GM12878 (cell line): Measurements from ENCODE around the gene BCL11A. TPM values are rescaled to one million over a fixed set of nuclear protein-coding genes. Genes with fewer than 3 reads are reported as not detected.

ENCODE experiments used
- BCL11A ChIP-seq: IDR thresholded peaks from 2 replicates; pipeline ENCODE4 v1.6.1; 2011; ENCODE audit warnings: low read depth, low read length
- BHLHE40 ChIP-seq, 2 experiments: fragments of 450-650 bp in 1 of 2; IDR thresholded peaks; 2 replicates each; pipeline ENCODE4 v1.6.1; 2011 to 2017; ENCODE audit warnings: low read depth in 2 of 2, borderline replicate concordance in 1 of 2, improper control_type of control experiment in 1 of 2, low read length in 1 of 2, mild to moderate bottlenecking in 1 of 2
- BRCA1 ChIP-seq: IDR thresholded peaks from 2 replicates; pipeline ENCODE4 v1.6.1; 2011; ENCODE audit warnings: low read depth, low read length, improper control_type of control experiment
- CEBPZ ChIP-seq: fragments of 150-350 bp; IDR thresholded peaks from 2 replicates; pipeline ENCODE4 v1.6.1; 2016; ENCODE audit warnings: low read depth, low read length
- CHD1 ChIP-seq: IDR thresholded peaks from 2 replicates; pipeline ENCODE4 v1.6.1; 2012; ENCODE audit warnings: low read depth, low read length, improper control_type of control experiment
- CREB1 ChIP-seq: IDR thresholded peaks from 2 replicates; pipeline ENCODE4 v1.6.1; 2012; ENCODE audit warnings: low read depth, mild to moderate bottlenecking, inconsistent platforms
- DPF2 ChIP-seq: fragments of 450-650 bp; IDR thresholded peaks from 2 replicates; pipeline ENCODE4 v1.6.1; 2017; ENCODE audit warnings: mild to moderate bottlenecking
- HDAC2 ChIP-seq: fragments of 200-600 bp; sonication (generic); IDR thresholded peaks from 2 replicates; pipeline ENCODE4 v1.6.1; 2017
- JUND ChIP-seq: IDR thresholded peaks from 2 replicates; pipeline ENCODE4 v1.6.1; 2012; ENCODE audit warnings: low read depth, mild to moderate bottlenecking, low read length, improper control_type of control experiment, moderate library complexity
- KDM1A ChIP-seq: fragments of 200-600 bp; sonication (generic); IDR thresholded peaks from 2 replicates; pipeline ENCODE4 v1.6.1; 2016; ENCODE audit warnings: borderline replicate concordance
- LARP7 ChIP-seq: fragments of 450-650 bp; IDR thresholded peaks from 2 replicates; pipeline ENCODE4 v1.6.1; 2017; ENCODE audit warnings: mild to moderate bottlenecking
- MYC ChIP-seq: IDR thresholded peaks from 2 replicates; pipeline ENCODE4 v1.6.1; 2011; ENCODE audit warnings: mild to moderate bottlenecking, low read length, moderate library complexity, inconsistent platforms; ENCODE audit not compliant: insufficient read depth, insufficient replicate concordance, insufficient read length, severe bottlenecking
- NBN ChIP-seq: fragments of 450-650 bp; IDR thresholded peaks from 2 replicates; pipeline ENCODE4 v1.6.1; 2016
- NR2C2 ChIP-seq: IDR thresholded peaks from 2 replicates; pipeline ENCODE4 v1.6.1; 2011; ENCODE audit warnings: borderline replicate concordance, low read depth; ENCODE audit not compliant: control insufficient read depth, insufficient read length
- POLR2A ChIP-seq: IDR thresholded peaks from 2 replicates; pipeline ENCODE4 v1.6.1; 2011; ENCODE audit warnings: low read depth, mild to moderate bottlenecking, low read length
- RBBP5 ChIP-seq: fragments of 200-600 bp; sonication (generic); conservative IDR thresholded peaks from 2 replicates; pipeline ENCODE4 v1.6.1; 2016
- RELB ChIP-seq: fragments of 450-650 bp; IDR thresholded peaks from 2 replicates; pipeline ENCODE4 v1.6.1; 2017; ENCODE audit warnings: low read depth, mild to moderate bottlenecking, moderate library complexity
- TAF1 ChIP-seq: IDR thresholded peaks from 2 replicates; pipeline ENCODE4 v1.6.1; 2011; ENCODE audit warnings: mild to moderate bottlenecking, low read depth, low read length, borderline replicate concordance
- TCF12 ChIP-seq: IDR thresholded peaks from 2 replicates; pipeline ENCODE4 v1.6.1; 2011; ENCODE audit warnings: low read depth, mild to moderate bottlenecking, low read length
- USF1 ChIP-seq: IDR thresholded peaks from 2 replicates; pipeline ENCODE4 v1.6.1; 2011; ENCODE audit warnings: borderline replicate concordance, low read depth, mild to moderate bottlenecking, moderate library complexity, mixed read lengths, low read length; ENCODE audit not compliant: insufficient read depth; ENCODE audit errors: extremely low read length
- ZNF217 ChIP-seq: fragments of 450-650 bp; IDR thresholded peaks from 2 replicates; pipeline ENCODE4 v1.6.1; 2017; ENCODE audit warnings: antibody characterized with exemption, mild to moderate bottlenecking
- ZNF384 ChIP-seq: IDR thresholded peaks from 2 replicates; pipeline ENCODE4 v1.6.1; 2012; ENCODE audit warnings: low read depth, mild to moderate bottlenecking, low read length, improper control_type of control experiment, borderline replicate concordance
- ZNF622 ChIP-seq: fragments of 450-650 bp; IDR thresholded peaks from 2 replicates; pipeline ENCODE4 v1.6.1; 2017; ENCODE audit warnings: mild to moderate bottlenecking, inconsistent platforms
- polyA plus RNA-seq, 11 experiments: library from polyadenylated mRNA; depleted of rRNA in 4 of 11; unstranded in 6 of 11; stranded (reverse) in 5 of 11; fragments of >200 nt; fragmentation: Nextera tagmentation in 4 of 11; fragmentation: Illumina TruSeq in 1 of 11; extraction: Ambion mirVana in 4 of 11; extraction: Trizol in 1 of 11; gene quantifications; 1 replicate in 1 of 11; 2 replicates in 10 of 11; pipeline versions ENCODE4 v1.2.1 to v1.2.3, GENCODE V29; 2011 to 2016; ENCODE audit warnings: inconsistent platforms in 2 of 11, missing spikeins in 2 of 11, low read depth in 1 of 11
- total RNA-seq, 4 experiments: library from RNA; depleted of rRNA in 3 of 4; stranded (reverse); fragments of >200 nt in 3 of 4; fragmentation: Illumina TruSeq in 1 of 4; extraction: Trizol in 1 of 4; gene quantifications; 2 replicates each; pipeline versions ENCODE4 v1.2.1 to v1.2.3, GENCODE V29; 2013 to 2021
- TF ChIP-seq, protein P1 (sequence below), 3 experiments: IDR thresholded peaks in 2 of 3; conservative IDR thresholded peaks in 1 of 3; 2 replicates each; pipeline ENCODE4 v1.5.1; 2011; ENCODE audit warnings: low read depth in 3 of 3, low read length in 3 of 3, mild to moderate bottlenecking in 3 of 3, control low read depth in 2 of 3, moderate library complexity in 2 of 3, inconsistent platforms in 1 of 3, mixed read lengths in 1 of 3; ENCODE audit not compliant: control insufficient read depth in 2 of 3, insufficient read depth in 1 of 3; ENCODE audit errors: extremely low read depth in 1 of 3

BCL11A gene
- total and polyA plus RNA-seq, 10 of the 15 experiments (the other 5 are each of a cell fraction or from before 2014, with no cell fraction given), result 7.5 to 26.6 (median 11.1) TPM; not detected in 1

DNA sequence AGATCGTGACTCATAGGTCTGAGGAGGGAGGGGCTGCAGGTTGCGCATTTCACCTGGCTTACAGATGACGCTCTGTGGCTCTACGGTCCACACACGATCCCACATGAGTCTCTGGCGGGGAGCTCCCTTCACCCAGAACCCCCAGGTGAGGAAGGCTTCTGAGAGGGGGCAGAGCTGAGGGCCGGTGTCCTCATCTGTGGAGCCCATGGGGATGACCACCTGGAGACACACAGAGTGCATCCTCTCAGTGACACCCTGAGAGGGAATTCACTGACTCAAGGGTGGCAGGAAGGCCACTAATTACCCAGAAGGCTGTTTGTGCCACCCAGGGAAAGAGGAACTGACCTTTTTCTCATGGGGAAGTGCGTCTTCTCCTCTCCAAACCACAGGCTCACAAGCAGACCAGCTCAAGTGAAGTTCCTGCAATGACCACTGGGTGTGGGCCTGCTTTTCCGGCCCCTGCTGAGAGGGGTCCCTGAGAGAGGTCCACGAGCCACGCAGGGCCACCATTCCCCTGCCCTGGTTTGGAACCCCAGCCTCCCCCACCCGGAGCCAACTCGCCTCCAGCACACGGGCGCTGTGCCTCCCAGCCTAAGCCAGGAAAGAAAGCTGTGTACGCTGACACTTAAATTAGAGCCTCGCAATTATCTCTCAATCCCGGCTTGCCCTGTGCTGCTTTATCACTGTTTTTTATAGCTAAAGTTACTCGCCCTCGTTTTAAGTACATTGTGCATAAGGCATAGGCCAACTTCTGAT is 114.1 kb downstream of the BCL11A start (continued):
- TF ChIP-seq, protein P1, sequence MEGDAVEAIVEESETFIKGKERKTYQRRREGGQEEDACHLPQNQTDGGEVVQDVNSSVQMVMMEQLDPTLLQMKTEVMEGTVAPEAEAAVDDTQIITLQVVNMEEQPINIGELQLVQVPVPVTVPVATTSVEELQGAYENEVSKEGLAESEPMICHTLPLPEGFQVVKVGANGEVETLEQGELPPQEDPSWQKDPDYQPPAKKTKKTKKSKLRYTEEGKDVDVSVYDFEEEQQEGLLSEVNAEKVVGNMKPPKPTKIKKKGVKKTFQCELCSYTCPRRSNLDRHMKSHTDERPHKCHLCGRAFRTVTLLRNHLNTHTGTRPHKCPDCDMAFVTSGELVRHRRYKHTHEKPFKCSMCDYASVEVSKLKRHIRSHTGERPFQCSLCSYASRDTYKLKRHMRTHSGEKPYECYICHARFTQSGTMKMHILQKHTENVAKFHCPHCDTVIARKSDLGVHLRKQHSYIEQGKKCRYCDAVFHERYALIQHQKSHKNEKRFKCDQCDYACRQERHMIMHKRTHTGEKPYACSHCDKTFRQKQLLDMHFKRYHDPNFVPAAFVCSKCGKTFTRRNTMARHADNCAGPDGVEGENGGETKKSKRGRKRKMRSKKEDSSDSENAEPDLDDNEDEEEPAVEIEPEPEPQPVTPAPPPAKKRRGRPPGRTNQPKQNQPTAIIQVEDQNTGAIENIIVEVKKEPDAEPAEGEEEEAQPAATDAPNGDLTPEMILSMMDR (IDR thresholded peaks at IDR 0.05 in 2 of 3, conservative IDR thresholded peaks at IDR 0.05 in 1 of 3; ENCODE audit: control insufficient read depth in 2 of 3, extremely low read depth in 1 of 3, insufficient read depth in 1 of 3, low read depth in 3 of 3, low read length in 3 of 3), result peak; percentile 62 to 87 (median 87)
- peak; percentile 60; the same call in 1 of the 2 replicates for TF ChIP-seq POLR2A
- peak; percentile 99 for TF ChIP-seq DPF2
- no peak for TF ChIP-seq JUND
- TF ChIP-seq RELB, result peak; percentile 77
- TF ChIP-seq CREB1, result peak; percentile 69
- no peak for TF ChIP-seq ZNF622
- TF ChIP-seq MYC, result no peak
- peak; percentile 85 to 86; a peak in 3 of 4 replicates for TF ChIP-seq BHLHE40 (IDR thresholded peaks at IDR 0.05; ENCODE audit: borderline replicate concordance in 1 of 2, low read depth in 2 of 2, low read length in 1 of 2)
- peak; percentile 98 for TF ChIP-seq BCL11A
- 0 out of 2 replicates have a peak, but pooled peaks have one; percentile 23 for TF ChIP-seq TAF1
- TF ChIP-seq TCF12, result peak; percentile 62; the same call in 1 of the 2 replicates
- TF ChIP-seq NBN, result peak; percentile 94
- no peak for TF ChIP-seq USF1
- TF ChIP-seq RBBP5, result no peak
- no peak for TF ChIP-seq CHD1
- no peak for TF ChIP-seq KDM1A
- TF ChIP-seq ZNF217, result 0 out of 2 replicates have a peak, but pooled peaks have one; percentile 26
- no peak for TF ChIP-seq BRCA1
- no peak for TF ChIP-seq ZNF384
- no peak for TF ChIP-seq HDAC2
- no peak for TF ChIP-seq NR2C2
- no peak; the same call in 1 of the 2 replicates for TF ChIP-seq LARP7
- TF ChIP-seq CEBPZ, result no peak
